RWPE1 (cell line): ENCODE measurements around the gene MTA2.
"Not testable (repeated sequence)": the region's sequence is repeated elsewhere in the genome, so short reads cannot be mapped to it uniquely, and the experiment has no call there.

Experiments
- CTCF ChIA-PET: fragments of 350-600 bp; sonication (Branson Sonifier 250); formaldehyde crosslinking; extraction: SDS; loops from one replicate; lab custom pipeline; 2021; lab: Yijun Ruan, JAX
- POLR2A ChIA-PET: fragments of 400-600 bp; formaldehyde crosslinking; extraction: SDS; loops from one replicate; lab custom pipeline; 2020; ENCODE audit warnings: antibody characterized with exemption; ENCODE audit not compliant: low non-redundant PET; lab: Yijun Ruan, JAX
- DNase-seq: peaks from one replicate; pipeline ENCODE4 v3.0.0; 2012; ENCODE audit warnings: low spot score
- H3K27ac ChIP-seq: fragments of 450-650 bp; 2 replicates; pipeline ENCODE4 v1.5.1; 2017
- CTCF ChIP-seq: fragments of 450-650 bp; conservative IDR thresholded peaks from 2 replicates; pipeline ENCODE4 v1.5.1; 2017; ENCODE audit warnings: low read depth, mild to moderate bottlenecking

MTA2 gene

GRCh38 chr11:62553080-62553838, 48.4 kb downstream of the MTA2 start:
- ChIA-PET POLR2A (interaction anchor here (1.0 to 1.6 kb wide), 3 partner anchors 10 to 54 kb away, joined by 3 to 6 read pairs (median 3); partner anchors contain the start of gene EEF1G), CTCF (interaction anchor here (0.8 to 3.4 kb wide), 2 partner anchors 11 to 159 kb away, joined by 3 to 14 read pairs; no protein-coding TSS in a partner anchor)
- DNase-seq: peak; percentile 85
- no peak for TF ChIP-seq CTCF
- peak overlapping the region; percentile 100 for H3K27ac ChIP-seq

- no peak for TF ChIP-seq CTCF
- POLR2A ChIA-PET: interaction anchor here (1.0 to 1.6 kb wide), 3 partner anchors 10 to 53 kb away, joined by 3 to 6 read pairs (median 3); partner anchors contain the start of gene EEF1G
These were observed 49.1 kb downstream of the MTA2 start for GRCh38 chr11:62552485-62553079.

GRCh38 chr11:62550478-62550877, 51.2 kb downstream of the MTA2 start:
- POLR2A ChIA-PET: not testable (repeated sequence)

More at GRCh38 chr11:62552485-62553079, 49.1 kb downstream of the MTA2 start:
- no peak for DNase-seq
- peak overlapping the region; percentile 100 for H3K27ac ChIP-seq
- CTCF ChIA-PET: interaction anchor here (0.8 to 3.4 kb wide), 3 partner anchors 10 to 158 kb away, joined by 3 to 14 read pairs (median 6); no protein-coding TSS in a partner anchor

GRCh38 chr11:62548545-62549335, 52.9 kb downstream of the MTA2 start:
- CTCF ChIA-PET: interaction anchor here (0.7 to 2.5 kb wide), 4 partner anchors 9 to 282 kb away, joined by 3 to 12 read pairs (median 4); no protein-coding TSS in a partner anchor
- POLR2A ChIA-PET: no interaction called here
- TF ChIP-seq CTCF: no peak
- no peak for DNase-seq
- peak overlapping the region; percentile 100 for H3K27ac ChIP-seq

More at GRCh38 chr11:62550478-62550877, 51.2 kb downstream of the MTA2 start:
- CTCF ChIA-PET: interaction anchor here (1.6 to 2.5 kb wide), 2 partner anchors 10 to 126 kb away, joined by 6 to 12 read pairs; no protein-coding TSS in a partner anchor
- not testable (repeated sequence) for DNase-seq
- H3K27ac ChIP-seq: peak overlapping the region; percentile 100

- ChIA-PET POLR2A (interaction anchor here (1.1 to 2.3 kb wide), 2 partner anchors 13 to 26 kb away, joined by 3 to 11 read pairs; partner anchors contain the start of gene EEF1G), CTCF (interaction anchor here (0.7 to 1.5 kb wide), 4 partner anchors 10 to 281 kb away, joined by 3 to 10 read pairs (median 4); no protein-coding TSS in a partner anchor)
- H3K27ac ChIP-seq: peak overlapping the region; percentile 100
- peak; percentile 89 for DNase-seq
- no peak for TF ChIP-seq CTCF
These were observed 53.9 kb downstream of the MTA2 start for GRCh38 chr11:62547691-62548281.
